T-helper 2 cell (primary cell): Measurements from ENCODE around the gene GRIA1.
"Not testable (repeated sequence)": the region's sequence is repeated elsewhere in the genome, so short reads cannot be mapped to it uniquely, and the experiment has no call there.

Experiments used
- DNase-seq, 5 experiments: peaks; one replicate each; pipeline versions ENCODE4 v3.0.0 to v3.0.0-alpha.2; 2012 to 2022

GRIA1 gene

DNA sequence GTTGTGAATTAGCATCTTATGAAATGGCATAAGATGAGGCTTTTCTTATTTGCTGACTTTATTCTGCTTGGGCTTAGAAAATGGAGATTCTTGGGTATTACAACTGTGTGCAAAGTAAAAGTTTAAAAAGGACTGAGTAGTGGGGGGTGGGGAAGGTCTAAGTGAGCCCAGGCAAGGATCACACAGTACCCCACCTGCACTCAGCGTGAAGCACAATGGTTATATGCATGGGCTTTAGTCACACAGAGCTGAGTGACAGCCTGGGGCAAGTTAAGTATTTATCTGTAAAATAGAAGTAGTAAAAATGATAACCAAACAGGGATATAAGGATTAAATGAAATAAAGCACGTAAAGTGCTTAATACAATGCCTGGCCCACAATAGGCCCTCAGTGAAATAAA lies 300.9 kb downstream of the GRIA1 start:
- DNase-seq, result no peak

DNA sequence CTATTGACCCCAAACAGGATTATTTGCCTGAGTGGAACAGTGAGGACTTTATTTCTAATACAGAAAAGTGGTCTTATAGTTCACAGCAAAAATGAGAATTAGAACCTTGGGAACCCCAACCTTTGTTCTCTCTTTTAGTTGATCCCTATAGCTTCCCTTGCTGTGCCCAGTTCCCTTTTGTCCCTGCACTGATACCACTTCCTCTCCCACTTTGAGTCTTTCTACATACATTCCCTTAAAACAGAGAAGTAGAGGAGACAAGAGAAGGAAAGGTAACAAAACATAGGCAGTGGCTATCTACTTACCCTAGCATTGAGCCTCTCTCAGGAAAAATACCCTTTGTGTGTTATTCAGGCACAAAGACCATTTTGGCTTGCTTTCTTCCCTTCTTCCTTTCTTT lies 301.8 kb downstream of the GRIA1 start:
- no peak for DNase-seq

DNA sequence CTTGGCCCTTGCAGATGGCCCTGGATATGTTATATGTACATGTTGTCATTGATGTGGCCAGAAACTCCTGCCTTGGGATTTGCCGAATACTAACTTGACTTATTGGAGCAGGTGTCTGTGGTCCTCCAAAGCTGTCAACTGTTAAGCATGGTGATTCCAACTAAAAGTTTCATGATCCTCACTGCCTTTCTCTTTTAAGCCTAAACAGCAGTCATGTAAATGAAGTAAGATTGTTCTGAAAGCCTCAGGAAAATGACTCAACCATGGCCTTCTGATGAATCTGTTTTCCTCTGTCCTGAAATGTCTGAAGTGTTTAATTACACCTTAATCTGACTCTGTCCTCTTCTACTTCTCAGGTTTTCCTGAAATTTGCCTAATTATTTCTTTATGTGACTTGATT lies 303.2 kb downstream of the GRIA1 start:
- no peak for DNase-seq

DNA sequence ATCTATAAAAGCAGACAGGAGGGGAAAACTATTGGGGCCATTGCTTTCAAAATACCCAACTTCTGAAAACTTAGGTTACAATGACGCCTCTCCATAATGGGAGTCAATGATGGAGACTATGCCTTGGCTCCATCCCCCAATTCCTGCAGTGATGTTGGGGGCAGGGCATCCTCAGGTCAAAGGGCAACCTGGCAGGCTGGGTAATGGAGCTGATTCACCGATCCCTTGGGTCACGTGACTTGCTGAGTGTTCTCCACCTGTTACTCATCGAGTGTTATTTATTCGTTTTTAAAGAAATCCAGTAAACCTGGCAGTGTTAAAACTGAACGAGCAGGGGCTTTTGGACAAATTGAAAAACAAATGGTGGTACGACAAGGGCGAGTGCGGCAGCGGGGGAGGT lies 303.9 kb downstream of the GRIA1 start:
- no peak for DNase-seq

DNA sequence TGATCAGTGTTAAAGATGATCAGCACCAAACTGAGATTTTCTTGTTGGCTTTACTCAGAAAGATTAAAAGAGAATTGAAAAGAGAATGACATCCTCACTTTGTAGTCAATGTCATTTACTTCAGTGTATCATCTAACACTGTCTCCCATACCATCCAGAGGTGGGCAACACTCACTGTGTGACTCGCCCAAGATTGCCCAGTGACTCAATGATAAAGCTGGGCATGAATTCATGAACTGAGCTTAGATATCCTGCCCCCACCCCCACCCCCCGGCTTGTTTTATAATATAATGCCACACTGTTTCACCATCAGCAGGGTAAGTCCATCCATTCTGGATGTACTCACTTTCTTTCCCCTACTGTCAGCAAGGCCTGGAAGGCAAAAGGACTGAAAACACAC lies 306.1 kb downstream of the GRIA1 start:
- no peak for DNase-seq

DNA sequence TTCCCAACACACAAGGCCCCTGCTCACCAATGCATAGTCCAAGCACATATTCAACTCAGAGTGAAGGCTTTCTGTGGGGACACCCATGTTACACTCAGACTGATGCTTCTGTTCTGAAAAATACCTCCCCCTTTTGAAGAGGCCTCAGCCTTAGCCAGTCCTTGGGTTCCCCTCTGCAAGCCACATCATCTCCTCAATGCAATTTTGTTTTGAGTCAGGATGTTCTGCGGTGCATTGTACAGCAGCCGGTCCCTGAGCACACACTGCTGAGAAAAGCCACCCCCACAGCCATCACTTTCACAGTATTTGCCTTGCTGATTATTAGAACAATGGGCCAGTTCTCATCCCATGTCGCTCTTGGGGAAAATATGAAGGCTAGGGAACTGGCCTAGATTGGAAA lies 307.0 kb downstream of the GRIA1 start:
- DNase-seq, result peak in 1 of 5 experiments; percentile 34

DNA sequence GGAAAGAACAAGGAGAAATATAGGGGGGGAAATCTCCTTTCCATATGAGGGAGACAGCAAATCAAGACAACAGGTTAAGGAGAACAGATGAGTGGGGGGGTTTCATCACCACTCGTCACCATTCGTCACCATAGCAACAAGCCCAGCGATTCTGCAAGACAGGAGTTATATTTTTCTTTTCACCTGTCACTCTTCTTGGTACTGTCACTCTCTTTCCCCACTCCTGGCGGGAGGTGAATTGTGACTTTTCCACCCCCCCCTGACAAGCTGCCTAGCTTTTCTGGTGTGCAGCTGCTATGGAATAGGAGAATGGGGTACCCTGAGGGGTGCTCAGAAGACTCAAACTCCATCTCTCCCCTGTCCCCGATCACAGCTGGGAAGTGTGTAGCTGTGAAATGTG lies 308.4 kb downstream of the GRIA1 start:
- DNase-seq, result no peak

DNA sequence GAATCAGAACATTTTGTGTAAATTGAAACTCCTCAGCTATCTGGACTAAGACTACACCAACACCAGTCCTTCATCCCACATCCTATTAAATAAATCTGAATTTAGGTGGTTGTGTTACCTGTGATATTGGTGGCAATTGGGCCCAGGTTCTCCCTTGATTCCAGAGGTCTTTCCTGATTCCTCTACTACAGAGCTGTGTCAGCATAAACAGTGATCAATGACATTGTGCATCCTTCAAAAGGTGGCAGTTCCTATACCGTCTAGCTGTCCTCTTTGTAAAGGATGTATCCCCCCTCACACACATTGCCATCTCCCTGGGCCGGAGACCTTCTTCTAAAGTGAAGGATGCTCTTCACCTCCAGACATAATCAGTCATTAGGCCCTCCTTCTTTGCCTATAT lies 309.0 kb downstream of the GRIA1 start:
- no peak for DNase-seq

DNA sequence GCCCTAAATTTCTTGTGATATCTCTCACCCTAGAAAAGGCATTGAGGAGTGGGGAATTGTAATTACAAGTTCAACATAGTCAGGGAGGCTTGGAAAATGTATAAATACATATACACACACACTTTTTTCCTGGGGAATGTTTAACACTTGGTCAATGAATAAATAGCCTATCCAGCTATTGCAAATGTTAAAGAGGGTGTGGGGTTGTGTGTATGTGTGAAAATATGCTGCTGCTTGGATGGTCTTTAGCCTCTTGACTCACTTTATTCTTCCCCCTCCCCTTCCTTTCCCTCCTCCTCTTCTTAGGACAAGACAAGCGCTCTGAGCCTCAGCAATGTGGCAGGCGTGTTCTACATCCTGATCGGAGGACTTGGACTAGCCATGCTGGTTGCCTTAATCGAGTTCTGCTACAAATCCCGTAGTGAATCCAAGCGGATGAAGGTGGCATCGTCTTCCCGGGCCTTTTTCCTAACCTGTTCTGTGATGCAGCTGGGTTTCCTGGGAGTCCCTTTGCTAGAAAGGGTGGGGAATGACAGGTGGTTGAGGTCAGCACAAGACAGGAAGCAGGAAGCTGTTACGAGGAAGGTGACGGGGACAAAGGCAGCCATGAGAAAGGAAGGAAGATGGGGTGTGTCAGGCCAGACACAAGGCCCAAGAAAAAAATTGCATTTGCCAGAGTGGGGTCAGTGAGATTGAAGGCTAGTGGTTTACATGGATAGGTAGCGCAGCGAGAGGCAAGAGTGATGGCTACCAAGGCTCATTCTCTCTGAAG lies 311.8 kb downstream of the GRIA1 start:
- DNase-seq, result no peak

DNA sequence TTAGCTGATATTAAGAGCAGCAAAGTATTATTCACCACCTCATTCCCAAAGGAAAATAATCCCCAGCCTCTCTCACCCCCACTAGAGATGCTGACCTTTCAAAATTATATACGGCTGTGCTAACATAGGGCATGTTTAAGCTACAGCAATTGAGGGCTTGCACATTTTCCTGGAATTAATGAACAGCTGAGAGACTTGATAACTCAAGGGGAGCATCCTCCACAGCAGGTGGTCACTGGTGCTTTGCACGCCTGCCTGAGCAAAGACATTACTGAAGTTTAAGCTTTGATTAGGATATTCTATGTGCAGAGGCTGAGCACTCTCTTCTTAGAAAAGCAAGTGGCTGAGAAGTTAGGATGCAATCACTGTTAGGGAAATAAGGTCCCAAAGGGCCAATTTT lies 317.3 kb downstream of the GRIA1 start:
- no peak for DNase-seq

DNA sequence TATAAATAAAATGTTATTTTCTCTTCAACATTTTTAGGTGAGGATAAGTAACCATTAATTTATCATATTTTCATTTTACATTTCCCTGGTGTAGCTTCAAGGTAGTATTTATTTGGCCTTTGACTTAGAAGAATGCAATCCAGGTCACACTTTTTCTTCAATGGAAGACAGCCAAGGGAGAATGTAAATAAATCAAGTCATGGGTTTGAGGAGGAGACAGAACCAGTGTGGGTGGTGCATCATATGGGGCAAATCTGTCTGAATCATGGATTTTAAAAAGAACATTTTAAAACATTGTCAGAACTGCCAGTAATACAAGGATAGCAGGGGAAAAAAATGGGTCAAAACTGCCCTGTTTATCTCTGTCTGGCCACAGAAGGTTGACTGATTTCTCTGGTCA lies 318.7 kb downstream of the GRIA1 start:
- DNase-seq, result no peak

DNA sequence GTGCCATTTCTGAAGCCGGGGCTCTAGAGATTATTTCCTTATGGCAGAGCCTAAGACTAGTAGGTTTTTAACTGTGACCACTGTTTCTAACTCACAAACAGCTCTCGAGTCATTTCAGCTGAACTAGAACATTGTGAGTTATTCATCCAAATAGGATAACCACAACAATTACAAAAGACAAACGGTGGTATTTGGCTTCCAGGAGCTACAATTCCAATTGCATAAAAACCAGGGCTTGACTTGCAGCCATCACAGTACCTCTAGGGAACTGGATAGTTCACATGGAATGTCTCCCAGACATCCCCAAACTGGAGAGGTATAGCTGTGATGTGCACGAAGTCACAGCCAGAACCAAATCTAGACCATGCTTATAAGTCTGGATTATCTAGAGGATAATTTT lies 323.4 kb downstream of the GRIA1 start:
- DNase-seq, result no peak

DNA sequence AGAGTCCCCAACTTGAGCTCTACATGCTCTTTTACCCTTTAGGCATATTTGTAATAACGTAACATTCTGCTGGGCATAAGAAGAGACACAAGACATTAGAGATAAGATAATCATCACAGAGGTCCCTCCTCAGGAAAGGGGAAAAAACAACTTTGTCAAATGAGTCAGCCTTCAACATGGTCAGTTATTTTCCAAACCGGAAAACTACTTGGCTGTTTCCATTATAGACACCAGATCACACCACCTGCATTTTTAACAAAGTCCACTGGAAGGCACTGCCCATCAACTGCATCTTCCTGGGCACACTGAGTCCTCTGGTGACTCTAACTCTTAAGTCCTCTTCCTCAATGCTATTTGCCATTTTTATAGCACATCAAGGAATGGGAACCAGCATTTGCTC lies 326.4 kb downstream of the GRIA1 start:
- DNase-seq, result no peak

DNA sequence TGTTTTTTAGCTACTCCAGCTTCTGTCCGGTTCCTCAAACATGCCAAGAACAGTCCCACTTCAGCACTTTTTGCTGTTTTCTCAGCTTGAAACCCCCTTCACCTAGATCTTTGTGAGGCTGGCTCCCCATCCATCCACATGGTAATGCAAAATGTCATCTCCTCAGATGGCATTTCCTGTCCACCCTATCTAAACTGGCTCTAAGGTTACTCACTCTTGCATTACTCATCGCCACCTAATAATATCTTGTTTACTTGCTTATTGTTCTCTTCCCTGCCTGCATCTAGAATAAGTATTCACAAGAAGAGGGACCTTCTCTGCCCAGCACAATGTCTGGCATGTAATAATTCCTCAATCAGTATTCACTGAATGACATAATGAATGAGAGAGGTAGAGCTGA lies 328.2 kb downstream of the GRIA1 start:
- DNase-seq, result no peak

DNA sequence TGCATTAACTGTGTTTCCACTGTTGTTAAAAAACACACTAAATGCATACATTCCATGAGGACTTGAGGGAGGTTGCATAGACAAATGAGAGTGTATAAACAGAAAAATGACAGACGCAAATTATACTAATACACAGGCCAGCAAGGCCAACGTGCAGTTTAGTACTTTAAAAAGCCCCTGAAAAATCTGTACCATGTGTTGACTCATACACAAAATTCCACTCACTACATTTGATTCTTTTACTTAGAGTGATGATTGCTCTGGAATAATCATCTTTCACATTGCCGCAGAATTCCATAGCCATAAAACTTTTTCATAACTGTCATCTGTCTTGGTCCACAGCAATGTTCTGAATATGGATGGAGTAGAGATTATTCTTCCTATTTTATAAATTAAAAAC lies 332.6 kb downstream of the GRIA1 start:
- no peak for DNase-seq

DNA sequence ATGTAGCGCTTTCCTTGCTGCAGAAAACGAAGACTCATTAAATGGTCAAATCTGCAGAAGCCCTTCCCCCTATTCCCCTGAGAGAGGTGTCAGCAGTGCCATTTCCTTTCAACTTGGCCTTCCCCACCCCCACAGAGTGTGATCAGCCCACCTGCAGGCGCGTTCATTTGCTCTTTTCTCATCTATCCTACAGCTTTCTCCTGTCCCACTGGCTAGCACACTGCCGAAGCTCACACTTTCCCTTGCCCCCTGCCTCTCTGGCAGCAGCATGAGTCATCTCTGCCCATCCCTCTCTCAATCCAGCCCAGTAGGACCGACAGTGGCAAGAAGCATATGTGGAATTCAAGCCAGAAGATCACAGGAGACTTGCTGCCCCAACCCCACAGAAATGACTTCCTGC lies 334.4 kb downstream of the GRIA1 start:
- no peak for DNase-seq

DNA sequence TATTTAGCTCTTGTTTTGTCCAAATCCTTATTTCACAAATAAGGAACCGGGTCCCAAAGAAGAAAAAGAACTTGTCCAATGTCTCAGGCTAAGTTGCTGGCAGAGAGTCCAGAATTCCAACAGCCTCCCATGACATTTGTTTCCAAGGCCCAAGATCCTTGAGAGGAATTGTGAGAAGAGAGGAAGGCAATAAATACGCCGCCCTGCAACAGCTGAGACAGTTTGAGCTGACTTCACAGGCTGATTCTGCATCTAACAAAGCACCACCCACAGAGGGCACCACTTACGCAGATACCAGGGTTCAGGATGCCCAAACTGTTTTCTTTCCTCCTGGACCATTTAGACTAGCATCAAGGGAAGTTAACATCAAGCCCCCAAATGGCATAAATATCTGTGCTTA lies 336.9 kb downstream of the GRIA1 start:
- no peak for DNase-seq

DNA sequence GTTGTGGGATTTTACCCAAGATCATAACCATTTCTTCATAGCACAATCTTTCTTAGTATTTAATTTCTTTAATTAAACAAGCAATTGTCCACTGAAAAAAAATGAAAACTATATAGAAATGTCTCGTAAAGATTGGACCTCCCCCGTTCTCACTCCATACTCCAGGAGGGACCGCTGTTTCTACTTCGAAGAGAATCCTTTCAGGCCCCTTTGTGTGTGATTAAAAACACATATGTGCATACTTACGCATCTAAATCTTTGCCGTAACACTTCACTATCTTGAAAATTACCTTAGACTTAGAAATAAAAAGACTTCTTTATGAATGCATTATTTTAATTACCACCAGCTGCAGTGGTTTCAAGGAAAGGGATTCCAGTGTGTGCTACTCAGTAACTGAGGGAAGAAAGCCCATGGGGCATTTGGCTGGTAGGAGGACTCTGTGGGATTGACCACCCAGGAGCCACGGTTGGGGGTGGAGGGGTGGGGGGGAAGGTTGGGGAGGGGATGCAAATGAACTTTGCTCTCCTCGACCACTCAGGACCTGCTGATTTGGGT lies 339.1 kb downstream of the GRIA1 start:
- no peak for DNase-seq

DNA sequence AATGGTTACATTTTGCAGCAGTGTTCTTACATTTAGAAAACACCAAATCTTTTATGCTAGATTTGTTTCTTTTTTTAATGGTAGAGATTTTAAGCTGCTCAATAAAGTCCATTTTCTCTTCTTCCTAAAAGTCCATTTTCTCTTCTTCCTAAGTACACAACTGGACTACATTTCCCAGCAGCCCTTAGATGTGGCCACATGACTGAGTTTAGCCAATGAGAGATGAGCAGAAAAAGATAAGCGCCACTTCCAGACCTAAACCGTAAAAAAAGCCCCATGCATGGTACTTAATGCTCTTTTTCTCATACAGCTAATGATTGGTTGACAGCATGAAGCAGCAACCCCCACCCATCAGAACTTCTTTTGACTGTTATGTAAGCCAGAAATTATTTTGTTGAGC lies 341.5 kb downstream of the GRIA1 start:
- peak in 1 of 5 experiments; percentile 17 for DNase-seq

DNA sequence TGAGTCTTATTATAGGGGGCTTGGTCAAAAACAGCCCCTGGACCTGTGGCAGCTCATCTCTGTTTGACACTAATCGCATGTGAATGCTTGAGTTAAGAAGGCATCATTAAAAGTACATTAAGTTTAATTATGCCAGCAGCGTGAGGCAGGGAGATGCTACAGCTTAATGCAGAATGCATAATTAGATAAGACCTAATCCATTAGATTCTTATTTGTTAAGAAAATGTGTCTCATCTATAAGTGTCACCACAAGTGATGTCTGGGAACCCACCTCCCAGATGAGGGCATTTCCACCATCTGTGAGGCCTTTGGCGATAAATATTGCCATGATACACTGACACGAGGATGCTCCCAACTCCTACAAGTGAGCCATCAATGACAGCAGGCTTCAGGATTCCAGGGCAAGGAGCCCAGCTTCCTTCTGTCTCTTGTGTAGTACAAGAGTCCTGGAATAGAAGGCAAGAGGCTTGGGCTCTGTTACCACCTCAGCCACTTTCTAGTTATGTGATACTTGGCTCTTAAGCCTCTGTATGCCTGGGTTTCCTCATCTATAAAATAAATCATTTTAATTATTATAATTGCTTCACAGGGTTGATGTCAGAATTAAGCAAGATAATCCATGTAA lies 345.5 kb downstream of the GRIA1 start:
- DNase-seq, result no peak

DNA sequence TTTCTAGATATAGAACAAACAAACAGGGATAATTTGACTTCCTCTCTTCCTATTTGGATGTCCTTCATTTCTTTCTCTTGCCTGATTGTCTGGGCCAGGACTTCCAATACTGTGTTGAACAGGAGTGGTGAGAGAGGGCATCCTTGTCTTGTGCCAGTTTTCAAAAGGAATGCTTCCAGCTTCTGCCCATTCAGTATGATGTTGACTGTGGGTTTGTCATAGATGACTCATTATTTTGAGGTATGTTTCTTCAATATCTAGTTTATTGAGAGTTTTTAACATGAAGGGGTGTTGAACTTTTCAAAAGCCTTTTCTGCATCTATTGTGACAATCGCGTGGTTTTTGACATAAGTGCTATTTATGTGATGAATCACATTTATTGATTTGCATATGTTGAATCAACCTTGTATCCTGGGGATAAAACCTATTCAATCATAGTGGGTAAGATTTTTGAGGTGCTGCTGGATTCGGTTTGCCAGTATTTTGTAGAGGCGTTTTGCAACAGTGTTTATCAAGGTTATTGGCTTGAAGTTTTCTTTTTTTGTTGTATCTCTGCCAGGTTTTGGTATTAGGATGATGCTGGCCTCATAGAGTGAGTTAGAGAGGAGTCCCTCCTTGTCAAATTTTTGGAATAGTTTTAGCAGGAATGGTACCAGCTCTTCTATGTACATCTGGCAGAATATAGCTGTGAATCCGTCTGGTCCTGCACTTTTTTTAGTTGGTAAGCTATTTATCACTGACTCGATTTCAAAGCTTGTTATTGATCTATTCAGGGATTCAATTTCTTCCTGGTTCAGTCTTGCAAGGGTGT lies 359.0 kb downstream of the GRIA1 start:
- DNase-seq, result not testable (repeated sequence)

DNA sequence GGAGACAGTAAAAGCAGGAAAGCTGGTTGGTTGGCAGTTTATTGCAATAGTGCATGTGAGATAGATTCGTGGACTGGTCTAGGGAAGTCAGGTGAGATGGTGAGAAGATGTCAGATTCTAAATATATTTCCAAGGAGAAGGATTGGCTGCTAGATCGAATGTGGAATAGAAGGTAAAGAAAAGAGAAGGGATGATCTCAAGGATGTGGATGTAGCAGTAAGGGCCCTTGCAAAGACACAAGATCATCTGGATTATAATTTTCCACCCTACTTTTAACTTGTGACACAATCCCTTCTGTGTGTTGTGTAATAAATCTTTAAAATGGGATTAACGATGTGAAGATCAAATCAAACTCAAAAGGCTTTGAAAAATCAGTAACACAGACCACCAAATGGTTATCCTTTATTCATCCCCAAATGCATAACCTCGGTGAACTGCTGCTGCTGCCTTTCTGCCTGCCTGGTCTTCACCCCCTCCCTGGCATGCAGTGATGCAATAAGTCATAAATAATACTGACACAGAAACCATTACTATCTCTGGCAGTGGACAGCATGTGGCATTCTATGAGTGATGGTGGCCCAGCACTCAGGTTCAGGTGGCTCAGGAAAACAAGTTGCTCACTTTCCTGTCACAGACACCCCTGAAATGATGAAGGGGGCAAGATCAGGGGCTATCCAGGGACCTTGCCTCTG lies 369.9 kb downstream of the GRIA1 start:
- no peak for DNase-seq

DNA sequence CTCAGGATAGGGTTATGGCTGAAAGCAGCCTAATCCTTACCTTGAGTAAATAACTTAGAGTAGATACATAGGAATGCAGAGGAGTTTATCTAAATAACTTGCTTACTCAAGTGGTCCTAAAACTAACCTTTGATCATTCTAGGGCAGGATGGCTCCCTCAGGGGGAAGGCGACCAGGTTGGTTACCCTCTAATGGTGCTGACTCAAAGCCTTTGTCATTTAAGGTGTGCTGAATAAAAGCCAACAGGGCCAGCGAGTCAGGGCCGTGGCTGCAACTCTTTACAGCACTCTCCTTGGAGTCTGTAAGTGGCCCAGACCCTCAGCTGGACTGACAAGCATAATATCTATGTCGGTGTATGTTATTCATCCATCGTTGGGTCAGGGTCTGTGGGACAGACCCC lies 372.4 kb downstream of the GRIA1 start:
- DNase-seq, result not testable (repeated sequence)
